SK-N-SH treated with all-trans-retinoic acid at 6 μM for 48 hours (cell line): ENCODE results near the gene SLC22A17.

Experiments
- ATAC-seq: fragments of 200-7000 bp; cut with Tn5 transposase; 3 replicates; pipeline ENCODE4 v1.9.1; 2020; ENCODE audit warnings: mild to moderate bottlenecking, moderate library complexity
- ARNTL ChIP-seq: fragments of 450-650 bp; formaldehyde crosslinking; IDR thresholded peaks from 2 replicates; pipeline ENCODE4 v1.5.0; 2020; ENCODE audit warnings: low read depth, mild to moderate bottlenecking, moderate library complexity, borderline replicate concordance
- BACH2 ChIP-seq: fragments of 250-450 bp; sonication (Bioruptor Pico); IDR thresholded peaks from 2 replicates; pipeline ENCODE4 v1.9.0; 2021; ENCODE audit warnings: mild to moderate bottlenecking, borderline replicate concordance
- CSDC2 ChIP-seq: fragments of 250-450 bp; sonication (Bioruptor Pico); IDR thresholded peaks from 2 replicates; pipeline ENCODE4 v1.5.0; 2020; ENCODE audit warnings: mild to moderate bottlenecking, moderate library complexity
- CSRNP3 ChIP-seq: fragments of 250-450 bp; sonication (Bioruptor Pico); IDR thresholded peaks from 2 replicates; pipeline ENCODE4 v1.5.1; 2021; ENCODE audit warnings: mild to moderate bottlenecking, moderate library complexity
- ESRRG ChIP-seq: fragments of 250-450 bp; sonication (Bioruptor Pico); IDR thresholded peaks from 2 replicates; pipeline ENCODE4 v1.6.1; 2021; ENCODE audit warnings: mild to moderate bottlenecking
- OSR1 ChIP-seq: fragments of 250-450 bp; sonication (Bioruptor Pico); IDR thresholded peaks from 2 replicates; pipeline ENCODE4 v1.8.0; 2022; ENCODE audit warnings: moderate library complexity, mild to moderate bottlenecking, inconsistent platforms
- POU6F1 ChIP-seq: fragments of 250-450 bp; sonication (Bioruptor Pico); IDR thresholded peaks from 2 replicates; pipeline ENCODE4 v1.8.0; 2021; ENCODE audit warnings: low read depth, mild to moderate bottlenecking, moderate library complexity, borderline replicate concordance
- PPARA ChIP-seq: fragments of 250-450 bp; sonication (Bioruptor Pico); IDR thresholded peaks from 2 replicates; pipeline ENCODE4 v1.5.0; 2020; ENCODE audit warnings: mild to moderate bottlenecking, borderline replicate concordance
- TOX ChIP-seq: fragments of 250-450 bp; sonication (Bioruptor Pico); IDR thresholded peaks from 2 replicates; pipeline ENCODE4 v1.8.0; 2021; ENCODE audit warnings: mild to moderate bottlenecking, moderate library complexity, borderline replicate concordance
- TSHZ2 ChIP-seq: fragments of 250-450 bp; sonication (Bioruptor Pico); IDR thresholded peaks from 2 replicates; pipeline ENCODE4 v1.5.0; 2020; ENCODE audit warnings: mild to moderate bottlenecking, moderate library complexity
- ZC3H10 ChIP-seq: fragments of 250-450 bp; sonication (Bioruptor Pico); IDR thresholded peaks from 2 replicates; pipeline ENCODE4 v1.5.1; 2021; ENCODE audit warnings: mild to moderate bottlenecking, moderate library complexity
- ZFP3 ChIP-seq: fragments of 250-450 bp; sonication (Bioruptor Pico); IDR thresholded peaks from 2 replicates; pipeline ENCODE4 v1.5.0; 2020; ENCODE audit warnings: mild to moderate bottlenecking, moderate library complexity
- ZFP30 ChIP-seq: fragments of 450-650 bp; formaldehyde crosslinking; IDR thresholded peaks from 2 replicates; pipeline ENCODE4 v1.5.0; 2022; ENCODE audit warnings: mild to moderate bottlenecking, moderate library complexity
- ZNF565 ChIP-seq: fragments of 450-650 bp; formaldehyde crosslinking; conservative IDR thresholded peaks from 2 replicates; pipeline ENCODE4 v1.5.0; 2020; ENCODE audit warnings: low read depth, mild to moderate bottlenecking, moderate library complexity
- ZNF70 ChIP-seq: fragments of 450-650 bp; formaldehyde crosslinking; IDR thresholded peaks from 2 replicates; pipeline ENCODE4 v1.5.0; 2020; ENCODE audit warnings: mild to moderate bottlenecking, moderate library complexity
- ZNF8 ChIP-seq: fragments of 450-650 bp; formaldehyde crosslinking; IDR thresholded peaks from 2 replicates; pipeline ENCODE4 v1.5.0; 2020; ENCODE audit warnings: mild to moderate bottlenecking, moderate library complexity

The SLC22A17 gene

GRCh38 chr14:23380197-23380914 lies 27.7 kb upstream of the SLC22A17 start (continued):
- TF ChIP-seq TSHZ2 = no peak
- TF ChIP-seq CSDC2 (CRISPR knock-in tag) = no peak

- ATAC-seq = peak; percentile 89
Measured at GRCh38 chr14:23379366-23380196, 26.9 kb upstream of the SLC22A17 start.

GRCh38 chr14:23378612-23379220 lies 26.0 kb upstream of the SLC22A17 start:
- ATAC-seq = no peak
- TF ChIP-seq PPARA (CRISPR knock-in tag) = no peak
- no peak for TF ChIP-seq CSRNP3 (CRISPR knock-in tag)
- no peak for TF ChIP-seq OSR1 (CRISPR knock-in tag)
- no peak for TF ChIP-seq ZNF8 (CRISPR knock-in tag)
- no peak for TF ChIP-seq POU6F1
- TF ChIP-seq BACH2 (CRISPR knock-in tag) = no peak
- TF ChIP-seq, all 23 proteins: peak for 0

More at GRCh38 chr14:23379366-23380196, 26.9 kb upstream of the SLC22A17 start:
- no peak for TF ChIP-seq ESRRG
- no peak for TF ChIP-seq TOX (CRISPR knock-in tag)
- no peak for TF ChIP-seq ZFP3 (CRISPR knock-in tag)
- TF ChIP-seq ZNF8 (CRISPR knock-in tag) = no peak
- no peak for TF ChIP-seq ZC3H10 (CRISPR knock-in tag)
- no peak for TF ChIP-seq ARNTL (CRISPR knock-in tag)
- TF ChIP-seq ZNF565 (CRISPR knock-in tag) = no peak

DNA sequence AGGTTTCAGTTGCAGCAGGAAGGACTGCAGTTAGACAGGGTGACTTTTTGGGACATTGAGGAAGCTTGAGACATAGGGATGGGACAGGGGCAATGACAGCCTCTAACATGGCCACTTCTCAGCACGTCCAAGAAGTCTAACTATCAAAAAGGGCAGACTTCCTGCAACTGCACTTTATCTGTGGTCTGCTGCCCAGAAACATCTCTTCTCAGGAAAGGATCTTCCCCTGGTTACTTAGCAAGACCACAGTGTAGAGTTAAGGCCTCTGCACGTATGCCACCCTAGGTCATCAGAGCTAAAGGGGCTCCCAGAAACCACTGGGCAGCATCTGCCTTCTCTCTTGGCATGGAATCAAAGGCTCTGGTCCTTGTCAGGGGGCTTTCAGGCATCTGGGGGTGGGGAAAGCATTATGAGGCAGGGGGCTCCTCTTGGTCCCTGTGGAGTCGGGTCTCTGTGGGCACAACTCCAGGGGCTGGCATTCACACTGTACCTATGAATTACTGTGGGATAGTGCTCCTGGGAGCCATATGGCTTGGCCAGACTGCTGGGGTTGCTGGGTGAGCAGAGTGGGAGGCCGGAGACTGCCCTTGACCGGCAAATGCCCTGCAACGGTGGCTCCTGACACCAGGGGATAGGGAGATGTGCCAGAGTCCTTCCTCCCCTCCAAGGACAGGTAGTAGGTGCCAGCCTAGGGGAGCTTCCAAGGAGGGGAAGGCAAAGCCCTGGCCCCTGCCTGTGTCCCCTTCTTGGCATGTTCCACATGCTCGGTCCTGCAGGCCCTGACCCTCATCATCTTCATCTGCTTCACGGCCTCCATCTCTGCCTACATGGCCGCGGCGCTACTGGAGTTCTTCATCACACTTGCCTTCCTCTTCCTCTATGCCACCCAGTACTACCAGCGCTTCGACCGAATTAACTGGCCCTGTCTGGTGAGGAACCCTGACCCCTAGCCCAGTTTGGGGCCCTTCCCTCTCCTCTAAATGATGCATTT lies 25.2 kb upstream of the SLC22A17 start:
- ATAC-seq = no peak
- no peak for TF ChIP-seq CSDC2 (CRISPR knock-in tag)
- TF ChIP-seq TOX (CRISPR knock-in tag) = no peak
- no peak for TF ChIP-seq ZNF70 (CRISPR knock-in tag)
- no peak for TF ChIP-seq BACH2 (CRISPR knock-in tag)
- TF ChIP-seq ZNF565 (CRISPR knock-in tag) = no peak
- TF ChIP-seq ZC3H10 (CRISPR knock-in tag) = no peak
- TF ChIP-seq CSRNP3 (CRISPR knock-in tag) = no peak
- no peak for TF ChIP-seq ZFP30 (CRISPR knock-in tag)
